TTC549 (cell line): ENCODE measurements around the gene RAP1GDS1.

Source experiments
- FAIRE-seq: peaks from 2 replicates; lab custom pipeline; 2012; peaks lifted over from hg19 to GRCh38; lab: Jason Lieb, UNC

The RAP1GDS1 gene, protein sequence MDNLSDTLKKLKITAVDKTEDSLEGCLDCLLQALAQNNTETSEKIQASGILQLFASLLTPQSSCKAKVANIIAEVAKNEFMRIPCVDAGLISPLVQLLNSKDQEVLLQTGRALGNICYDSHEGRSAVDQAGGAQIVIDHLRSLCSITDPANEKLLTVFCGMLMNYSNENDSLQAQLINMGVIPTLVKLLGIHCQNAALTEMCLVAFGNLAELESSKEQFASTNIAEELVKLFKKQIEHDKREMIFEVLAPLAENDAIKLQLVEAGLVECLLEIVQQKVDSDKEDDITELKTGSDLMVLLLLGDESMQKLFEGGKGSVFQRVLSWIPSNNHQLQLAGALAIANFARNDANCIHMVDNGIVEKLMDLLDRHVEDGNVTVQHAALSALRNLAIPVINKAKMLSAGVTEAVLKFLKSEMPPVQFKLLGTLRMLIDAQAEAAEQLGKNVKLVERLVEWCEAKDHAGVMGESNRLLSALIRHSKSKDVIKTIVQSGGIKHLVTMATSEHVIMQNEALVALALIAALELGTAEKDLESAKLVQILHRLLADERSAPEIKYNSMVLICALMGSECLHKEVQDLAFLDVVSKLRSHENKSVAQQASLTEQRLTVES

DNA sequence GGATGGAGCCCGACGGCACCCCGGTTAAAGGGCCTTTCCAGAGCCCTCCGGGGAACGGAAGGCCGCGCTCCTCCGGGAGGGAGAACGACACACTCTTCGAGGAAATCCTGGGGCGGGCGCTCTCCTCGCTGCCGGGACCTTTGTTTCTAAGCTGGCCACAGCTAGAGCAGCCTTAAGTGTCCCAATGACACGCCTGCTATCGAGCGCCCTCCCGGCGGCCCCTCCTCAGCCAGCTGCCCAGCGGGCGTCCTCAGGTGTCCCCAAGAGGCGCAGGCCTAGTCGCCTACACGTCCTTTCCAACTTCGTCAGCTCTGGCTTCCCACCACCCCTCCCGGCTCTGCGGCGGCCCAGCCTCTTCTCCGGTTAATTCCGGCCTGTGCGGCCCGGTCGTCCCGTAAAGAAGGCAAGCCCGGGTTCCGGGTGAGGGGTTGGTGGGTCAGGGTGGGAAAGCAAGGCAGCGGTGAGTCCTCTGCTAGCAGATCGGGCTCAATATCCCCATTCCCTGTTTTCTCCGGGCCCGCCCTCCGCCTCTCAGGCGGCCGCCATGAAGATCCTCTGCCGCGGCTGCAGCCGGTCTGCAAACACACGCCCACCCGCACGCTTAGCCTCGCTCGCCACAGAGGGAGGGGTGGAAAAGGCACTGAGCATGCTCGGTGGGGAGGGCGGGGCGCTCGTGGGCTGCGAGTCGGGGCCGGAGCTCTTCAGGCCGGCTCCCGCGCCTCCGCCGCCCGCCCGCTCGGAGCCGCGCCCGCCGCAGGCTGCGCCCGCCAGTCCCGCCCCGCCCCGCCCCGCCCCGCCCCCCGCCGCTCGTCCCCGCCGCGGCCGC, at the start of gene RAP1GDS1:
Gene RAP1GDS1 (plus strand): TSS at position 806 of the 826 bp plus-strand sequence. CDS start 182 bp downstream, outside the sequence.
- FAIRE-seq: no peak

- FAIRE-seq: no peak
Measured at GRCh38 chr4:98222306-98222705, 38.9 kb upstream of the RAP1GDS1 start.

DNA sequence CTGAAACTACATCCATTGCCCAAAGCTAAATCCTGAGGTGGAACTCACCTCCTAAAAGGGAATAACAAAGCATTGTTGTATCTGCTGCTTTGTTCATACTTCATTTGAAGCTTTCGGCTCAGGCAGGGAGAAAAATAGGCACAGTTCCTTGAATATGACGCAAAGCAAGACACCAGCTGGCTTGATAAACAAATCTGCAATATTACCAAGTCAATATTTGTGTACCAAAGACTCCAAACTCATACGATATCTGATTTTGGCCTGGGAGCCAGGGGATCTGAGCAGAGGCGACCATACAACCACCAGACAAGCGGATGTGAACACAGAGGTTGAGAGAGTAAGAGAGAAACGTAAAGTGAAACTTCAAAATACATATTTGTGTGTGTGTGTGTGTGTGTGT, 34.8 kb upstream of the RAP1GDS1 start:
- no peak for FAIRE-seq

DNA sequence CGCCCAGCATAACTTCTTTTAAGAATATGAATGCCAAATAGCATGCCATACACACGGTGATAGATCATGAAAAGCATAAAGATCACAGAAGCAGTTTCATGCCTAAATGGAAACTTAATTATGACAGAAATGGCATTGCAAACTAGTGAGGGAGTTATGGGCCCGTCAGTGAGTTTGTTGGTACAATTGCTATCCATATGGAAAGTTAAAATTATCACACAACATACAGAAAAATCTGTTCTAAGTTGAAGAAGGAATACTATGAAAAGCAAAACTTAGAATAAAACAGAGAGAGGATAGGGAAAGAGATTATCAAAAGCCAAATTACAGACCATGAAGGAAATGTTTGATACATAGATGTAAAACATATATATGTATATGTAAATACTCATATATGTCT, 30.2 kb upstream of the RAP1GDS1 start:
- no peak for FAIRE-seq

DNA sequence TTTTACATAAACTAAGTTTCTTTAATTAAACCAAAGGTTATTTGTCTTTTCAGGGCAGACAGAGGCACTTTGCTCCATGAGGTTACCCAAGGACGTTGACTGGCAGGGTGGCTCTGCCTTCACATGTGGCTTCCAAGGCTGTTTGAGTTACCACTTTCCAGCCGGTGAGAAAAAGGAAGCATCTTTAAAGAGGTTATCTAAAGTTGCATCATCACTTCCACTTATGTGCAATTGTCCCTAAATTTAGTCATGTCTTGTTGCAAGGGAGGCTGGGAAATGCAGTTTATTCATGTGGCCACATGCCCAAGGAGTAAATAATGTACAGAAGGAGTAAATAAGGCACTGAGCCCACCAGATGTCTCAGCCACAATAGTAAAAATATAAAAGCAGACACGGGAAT, 29.0 kb upstream of the RAP1GDS1 start:
- FAIRE-seq: no peak

GRCh38 chr4:98237204-98237603, 24.0 kb upstream of the RAP1GDS1 start:
- FAIRE-seq: no peak

GRCh38 chr4:98242063-98242462, 19.1 kb upstream of the RAP1GDS1 start:
- no peak for FAIRE-seq

DNA sequence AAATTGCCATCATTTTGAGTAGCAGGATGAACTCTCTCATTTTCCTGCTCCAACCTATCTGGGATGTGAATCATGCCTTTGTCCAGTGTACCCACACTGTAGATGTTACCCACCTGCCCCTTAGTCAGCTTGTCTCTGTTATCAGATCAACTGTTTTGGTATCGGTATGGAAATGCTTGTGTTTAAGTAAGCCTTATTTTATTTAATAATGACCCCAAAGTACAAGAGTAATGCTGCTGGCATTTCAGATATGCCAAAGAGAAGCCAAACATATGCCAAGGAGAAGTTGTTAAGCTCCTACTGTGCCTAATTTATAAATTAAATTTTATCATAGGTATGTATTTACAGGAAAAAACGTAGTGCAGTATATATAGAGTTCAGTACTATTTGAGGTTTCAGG, 18.6 kb upstream of the RAP1GDS1 start:
- FAIRE-seq: no peak

DNA sequence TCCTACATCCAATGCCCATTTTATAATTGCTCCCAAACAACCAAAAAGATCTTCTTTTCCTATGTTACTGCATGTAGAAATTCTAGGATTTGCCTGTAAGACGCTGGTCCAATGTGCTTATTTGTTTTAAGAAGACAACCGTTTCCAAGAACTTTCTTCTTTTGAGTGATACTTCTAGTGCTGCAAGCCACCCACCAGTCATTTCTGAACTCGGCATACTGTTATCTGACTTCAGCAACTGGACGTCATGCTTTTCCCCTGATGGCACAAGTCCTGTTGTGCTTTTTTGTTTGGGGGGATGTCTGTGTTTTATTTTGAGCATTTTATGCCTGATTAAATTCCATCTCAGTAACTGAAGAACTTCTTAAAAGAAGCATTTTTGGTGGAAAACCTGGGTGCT, 16.0 kb upstream of the RAP1GDS1 start:
- no peak for FAIRE-seq

DNA sequence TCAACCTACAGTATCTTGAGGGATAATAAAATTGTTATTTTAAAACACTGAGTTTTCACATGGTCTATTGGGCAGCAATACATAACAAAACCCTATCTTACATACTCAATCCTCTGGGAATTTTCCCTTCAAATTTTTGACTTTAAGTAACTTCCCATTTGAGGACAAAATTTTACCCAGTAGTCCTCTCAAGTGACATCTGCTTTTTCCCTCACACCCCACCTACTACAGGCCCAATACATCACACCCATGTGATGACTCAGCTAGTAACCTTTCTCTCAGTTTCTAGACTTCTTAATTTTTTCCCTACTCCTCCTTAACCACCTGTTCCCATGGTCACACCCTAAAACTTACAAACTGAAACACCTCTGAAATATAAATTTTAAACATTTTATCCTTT, 12.2 kb upstream of the RAP1GDS1 start:
- no peak for FAIRE-seq

DNA sequence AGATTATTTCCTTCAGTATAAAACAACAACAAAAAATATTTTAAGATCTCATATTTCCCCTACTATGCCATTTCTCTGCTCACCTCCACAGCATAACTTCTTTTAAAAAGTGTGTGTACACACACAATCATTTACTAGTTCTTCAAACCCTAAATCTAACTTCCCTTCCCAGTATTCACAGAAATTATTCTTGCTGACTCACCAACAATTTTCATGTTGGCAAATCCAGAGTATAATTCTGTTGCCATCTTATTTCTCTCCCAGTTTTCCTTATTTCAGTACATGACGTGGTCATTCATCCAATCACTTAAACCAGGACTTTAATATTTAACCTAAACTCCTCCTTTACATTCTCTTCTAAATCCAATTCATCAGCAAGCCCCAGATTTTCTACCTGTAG, 11.4 kb upstream of the RAP1GDS1 start:
- no peak for FAIRE-seq

- no peak for FAIRE-seq
Measured at GRCh38 chr4:98253499-98253898, 7.7 kb upstream of the RAP1GDS1 start.

DNA sequence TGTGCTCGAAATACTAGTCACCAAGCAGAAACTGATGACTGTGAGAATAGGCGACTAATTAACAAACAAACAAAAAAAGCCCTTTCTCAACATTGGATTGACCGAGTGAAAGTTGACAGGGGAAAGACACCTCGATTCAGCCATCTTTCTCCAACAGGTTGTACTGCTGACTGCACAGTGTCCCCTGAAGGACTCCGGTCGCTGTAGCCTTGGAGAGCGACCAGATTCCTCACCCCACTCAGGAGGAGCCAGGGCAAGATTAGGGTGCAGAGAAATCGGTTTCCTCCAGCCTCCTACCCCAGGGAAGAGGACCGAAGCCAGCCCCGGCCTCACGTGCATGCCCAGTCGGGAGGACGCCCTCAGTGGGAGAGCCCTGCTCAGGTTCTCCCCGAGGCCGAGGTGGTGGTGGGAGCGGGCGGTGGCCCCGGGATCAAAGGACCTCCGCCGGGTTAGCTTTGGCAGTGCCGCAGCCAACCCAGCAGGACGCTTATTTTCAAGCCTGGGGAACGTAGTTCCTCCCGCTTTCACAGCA, 1.1 kb upstream of the RAP1GDS1 start:
- FAIRE-seq: no peak

DNA sequence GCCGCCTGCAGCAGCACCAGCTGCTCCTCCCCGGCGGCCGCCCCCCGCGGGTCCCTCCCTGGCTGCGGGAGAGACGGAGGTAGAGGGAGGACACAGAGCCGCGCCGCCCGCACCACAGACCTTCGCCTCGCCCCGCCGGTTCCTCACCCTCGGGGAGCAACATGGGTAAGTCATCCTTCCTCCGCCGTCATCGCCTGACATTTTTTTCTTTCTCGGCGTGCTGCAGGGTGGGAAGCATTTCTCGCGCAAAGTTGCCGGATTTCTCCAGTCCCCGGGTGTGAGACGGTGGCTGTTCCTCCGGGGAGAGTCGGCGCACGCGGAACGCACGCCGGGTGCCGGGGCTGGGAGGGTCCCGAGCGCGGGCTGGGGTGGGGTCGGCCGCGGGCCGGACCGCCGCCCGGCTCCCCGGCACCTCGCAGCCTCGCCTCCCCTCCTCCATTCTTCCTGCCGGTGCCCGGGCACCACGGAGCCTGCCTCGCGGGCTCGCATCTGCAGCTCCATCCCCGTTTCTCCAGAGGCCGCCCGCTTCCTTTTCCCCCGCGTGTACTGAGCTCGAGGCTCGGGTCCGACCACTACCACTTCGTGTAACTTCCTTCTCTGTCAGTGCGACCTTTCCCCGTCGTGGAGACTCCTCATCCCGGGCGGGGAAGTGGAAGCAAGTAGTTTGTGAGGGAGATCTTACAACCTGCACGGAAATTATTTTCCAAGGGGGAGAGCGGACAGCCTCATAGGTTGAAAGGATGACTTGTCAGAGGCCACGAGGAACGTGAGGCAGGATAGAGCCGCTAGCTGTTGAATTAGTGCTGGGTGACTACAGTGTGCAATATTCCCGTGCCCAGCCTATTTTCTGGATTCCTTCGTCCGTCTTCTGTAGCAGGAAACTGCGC, 464 bp downstream of the RAP1GDS1 start:
- no peak for FAIRE-seq

GRCh38 chr4:98262431-98262830, 1.2 kb downstream of the RAP1GDS1 start:
- no peak for FAIRE-seq

DNA sequence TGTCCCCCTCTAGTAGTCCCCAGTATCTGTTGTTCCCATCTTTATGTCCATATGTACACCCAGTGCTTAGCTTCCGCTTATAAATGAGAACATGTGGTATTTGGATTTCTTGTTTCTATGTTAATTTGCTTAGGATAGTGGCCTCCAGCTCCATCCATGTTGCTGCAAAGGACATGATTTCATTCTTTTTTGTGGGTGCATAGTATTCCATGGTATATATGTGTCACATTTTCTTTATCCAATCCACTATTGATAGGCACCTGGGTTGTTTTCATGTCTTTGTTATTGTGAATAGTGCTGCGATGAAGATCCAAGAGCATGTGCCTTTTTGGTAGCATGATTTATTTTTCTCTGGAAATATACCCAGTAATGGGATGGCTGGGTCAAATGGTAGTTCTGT, 6.3 kb downstream of the RAP1GDS1 start:
- FAIRE-seq: no peak

GRCh38 chr4:98275145-98275544, 14.0 kb downstream of the RAP1GDS1 start:
- no peak for FAIRE-seq

- FAIRE-seq: no peak
Measured at GRCh38 chr4:98283219-98284189, 22.3 kb downstream of the RAP1GDS1 start.

- no peak for FAIRE-seq
Measured at GRCh38 chr4:98284640-98285046, 23.5 kb downstream of the RAP1GDS1 start.

- peak; percentile 97 for FAIRE-seq
Measured at GRCh38 chr4:98285676-98286075, 24.5 kb downstream of the RAP1GDS1 start.

GRCh38 chr4:98287328-98287727, 26.1 kb downstream of the RAP1GDS1 start:
- FAIRE-seq: no peak
